Osteoblast (primary cell): ENCODE results near the gene ANAPC10. TPM values are rescaled to one million over a fixed set of nuclear protein-coding genes. Genes with fewer than 3 reads are reported as not detected.
"Not testable (repeated sequence)": the region's sequence is repeated elsewhere in the genome, so short reads cannot be mapped to it uniquely, and the experiment has no call there.

Source experiments
- DNase-seq: peaks from one replicate; pipeline ENCODE4 v3.0.0; 2011; ENCODE audit warnings: low spot score, mixed read lengths; ENCODE audit not compliant: insufficient read length; ENCODE audit errors: missing footprints
- H2AFZ ChIP-seq: 2 replicates; pipeline ENCODE4 v1.6.0; 2011; ENCODE audit warnings: mild to moderate bottlenecking, low read length
- H3K27ac ChIP-seq: 2 replicates; pipeline ENCODE4 v1.5.1; 2011; ENCODE audit warnings: mild to moderate bottlenecking, low read depth, low read length, moderate library complexity
- H3K27me3 ChIP-seq: 2 replicates; pipeline ENCODE4 v1.6.0; 2012; ENCODE audit warnings: mild to moderate bottlenecking, control low read depth, inconsistent platforms, low read length, moderate library complexity; ENCODE audit not compliant: insufficient read depth
- H3K36me3 ChIP-seq: 2 replicates; pipeline ENCODE4 v1.5.1; 2011; ENCODE audit warnings: mild to moderate bottlenecking, low read length, control low read depth, moderate library complexity; ENCODE audit not compliant: insufficient read depth
- H3K4me1 ChIP-seq: 2 replicates; pipeline ENCODE4 v1.5.1; 2011; ENCODE audit warnings: mild to moderate bottlenecking, low read length, control low read depth, moderate library complexity; ENCODE audit not compliant: insufficient read depth
- H3K4me2 ChIP-seq: 2 replicates; pipeline ENCODE4 v1.6.0; 2011; ENCODE audit warnings: mild to moderate bottlenecking, low read length; ENCODE audit not compliant: insufficient read depth
- H3K4me3 ChIP-seq: fragments of 200-600 bp; sonication (generic); 3 replicates; pipeline ENCODE4 v1.5.1; 2012; ENCODE audit warnings: mild to moderate bottlenecking, low read length, inconsistent platforms; ENCODE audit not compliant: insufficient read depth
- H3K79me2 ChIP-seq: 2 replicates; pipeline ENCODE4 v1.6.0; 2012; ENCODE audit warnings: mild to moderate bottlenecking, low read length, control low read depth, inconsistent platforms; ENCODE audit not compliant: insufficient read depth
- H3K9me3 ChIP-seq: 2 replicates; pipeline ENCODE4 v1.5.1; 2011; ENCODE audit warnings: low read depth, low read length, control low read depth
- H4K20me1 ChIP-seq: 2 replicates; pipeline ENCODE4 v1.6.0; 2012; ENCODE audit warnings: mild to moderate bottlenecking, low read length, control low read depth; ENCODE audit not compliant: insufficient read depth
- CTCF ChIP-seq: IDR thresholded peaks from 2 replicates; pipeline ENCODE4 v1.5.1; 2011; ENCODE audit warnings: mild to moderate bottlenecking, low read depth, low read length, moderate library complexity; ENCODE audit errors: extremely low read depth
- total RNA-seq: library from RNA; depleted of rRNA; stranded (reverse); fragments of >200 nt; gene quantifications from 2 replicates; pipeline ENCODE4 v1.2.3, GENCODE V29; 2012

ANAPC10 gene
- total RNA-seq, 1 donor, result 22.8 TPM

GRCh38 chr4:145001635-145002034 lies 96.4 kb downstream of the ANAPC10 start:
- H3K79me2 ChIP-seq, result no peaks in the 10 kb centered on the region
- TF ChIP-seq CTCF, result no peak
- no peak for DNase-seq
- H3K27me3 ChIP-seq, result no peaks in the 10 kb centered on the region
- no peak overlapping the region for H3K27ac ChIP-seq
- H2AFZ ChIP-seq, result no peak overlapping the region
- H3K4me3 ChIP-seq, result no peak overlapping the region
- H3K4me1 ChIP-seq, result no peaks in the 10 kb centered on the region
- no peaks in the 10 kb centered on the region for H3K9me3 ChIP-seq
- H3K4me2 ChIP-seq, result no peak overlapping the region
- H4K20me1 ChIP-seq, result no peaks in the 10 kb centered on the region
- no peaks in the 10 kb centered on the region for H3K36me3 ChIP-seq

GRCh38 chr4:145000656-145001055 lies 97.3 kb downstream of the ANAPC10 start:
- not testable (repeated sequence) for H3K36me3 ChIP-seq, H2AFZ ChIP-seq, H4K20me1 ChIP-seq, DNase-seq, H3K4me2 ChIP-seq, H3K27me3 ChIP-seq, H3K9me3 ChIP-seq, H3K4me1 ChIP-seq, H3K27ac ChIP-seq, H3K4me3 ChIP-seq, H3K79me2 ChIP-seq

DNA sequence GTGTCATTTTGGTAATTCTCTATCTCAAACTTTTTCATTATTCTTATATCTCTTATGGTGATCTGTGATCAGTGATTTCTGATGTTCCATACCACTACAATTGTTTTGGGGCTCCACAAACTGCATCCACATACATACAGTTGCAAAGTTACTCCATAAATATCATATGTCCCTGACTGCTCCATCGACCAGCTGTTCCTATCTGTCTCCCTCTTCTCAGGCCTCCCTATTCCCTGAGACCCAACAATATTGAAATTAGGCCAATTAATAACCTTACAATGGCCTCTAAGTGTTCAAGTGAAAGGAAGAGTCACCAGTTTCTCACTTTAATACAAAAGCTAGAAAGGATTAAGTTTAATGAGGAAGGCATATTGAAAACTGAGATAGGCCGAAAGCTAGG lies 108.7 kb downstream of the ANAPC10 start:
- H3K4me3 ChIP-seq, result no peak overlapping the region
- H2AFZ ChIP-seq, result no peak overlapping the region
- no peaks in the 10 kb centered on the region for H3K79me2 ChIP-seq
- no peak for TF ChIP-seq CTCF
- DNase-seq, result no peak
- H4K20me1 ChIP-seq, result no peaks in the 10 kb centered on the region
- H3K9me3 ChIP-seq, result no peaks in the 10 kb centered on the region
- no peak overlapping the region for H3K27ac ChIP-seq
- no peaks in the 10 kb centered on the region for H3K4me1 ChIP-seq
- H3K4me2 ChIP-seq, result no peak overlapping the region
- H3K27me3 ChIP-seq, result no peaks in the 10 kb centered on the region
- H3K36me3 ChIP-seq, result no peaks in the 10 kb centered on the region

GRCh38 chr4:144985531-144985930 lies 112.5 kb downstream of the ANAPC10 start:
- no peak for TF ChIP-seq CTCF
- Histone ChIP-seq H3K4me3 (no peak overlapping the region), H3K27me3 (no peaks in the 10 kb centered on the region), H3K27ac (no peak overlapping the region), H3K79me2 (no peaks in the 10 kb centered on the region), H3K4me2 (no peak overlapping the region), H3K9me3 (no peaks in the 10 kb centered on the region), H4K20me1 (no peaks in the 10 kb centered on the region), H3K4me1 (no peaks in the 10 kb centered on the region), H2AFZ (no peak overlapping the region), H3K36me3 (no peaks in the 10 kb centered on the region)
- no peak for DNase-seq
